A549 (cell line): Measurements from ENCODE around the gene AGRN. TPM values are rescaled to one million over a fixed set of nuclear protein-coding genes. Genes with fewer than 3 reads are reported as not detected.

Experiments
- ATAC-seq, 2 experiments: fragments of 200-7000 bp in 1 of 2; fragments of >200 bp in 1 of 2; cut with Nextera tagmentation in 1 of 2; cut with Tn5 transposase in 1 of 2; 3 replicates each; pipeline versions ENCODE4 v1.8.0 to v1.9.1; 2018 to 2020; ENCODE audit warnings: mild to moderate bottlenecking in 1 of 2, moderate library complexity in 1 of 2
- CTCF ChIA-PET: fragments of 300-600 bp; sonication (Branson Sonifier 250); formaldehyde crosslinking; extraction: SDS; loops from one replicate; lab custom pipeline; 2021; ENCODE audit warnings: antibody characterized with exemption, inconsistent platforms; lab: Yijun Ruan, JAX
- POLR2A ChIA-PET: fragments of 350-600 bp; formaldehyde crosslinking; extraction: SDS; loops from one replicate; lab custom pipeline; 2021; ENCODE audit warnings: antibody characterized with exemption, inconsistent platforms; lab: Yijun Ruan, JAX
- DNase-seq, 2 experiments: peaks; one replicate each; pipeline versions ENCODE4 v3.0.0 to v3.0.0-alpha.2; 2011 to 2016; ENCODE audit warnings: low read depth in 1 of 2, low spot score in 1 of 2
- FAIRE-seq: peaks from 2 replicates; lab custom pipeline; 2011; peaks lifted over from hg19 to GRCh38; lab: Jason Lieb, UNC
- H3K27ac ChIP-seq, 2 experiments: fragments of >200 bp; sonication (Bioruptor Twin); formaldehyde crosslinking; 3 replicates each; pipeline ENCODE4 v1.5.1; 2016 to 2017
- H3K4me1 ChIP-seq: fragments of >200 bp; sonication (Bioruptor Twin); formaldehyde crosslinking; 3 replicates; pipeline ENCODE4 v1.6.1; 2016
- H3K4me2 ChIP-seq: fragments of >200 bp; sonication (Bioruptor Twin); formaldehyde crosslinking; 3 replicates; pipeline ENCODE4 v1.6.1; 2016
- H3K4me3 ChIP-seq: fragments of >200 bp; sonication (Bioruptor Twin); formaldehyde crosslinking; 3 replicates; pipeline ENCODE4 v1.5.1; 2016
- H3K9me3 ChIP-seq: fragments of >200 bp; sonication (Bioruptor Twin); formaldehyde crosslinking; 3 replicates; pipeline ENCODE4 v1.6.1; 2016
- CBX8 ChIP-seq: fragments of 200-600 bp; sonication (generic); IDR thresholded peaks from 2 replicates; pipeline ENCODE4 v1.6.1; 2016
- CTCF ChIP-seq: fragments of >200 bp; sonication (Bioruptor Twin); formaldehyde crosslinking; IDR thresholded peaks from 3 replicates; pipeline ENCODE4 v1.5.1; 2016
- E2F6 ChIP-seq: IDR thresholded peaks from 2 replicates; pipeline ENCODE4 v1.6.1; 2012; ENCODE audit warnings: low read depth, borderline replicate concordance
- EP300 ChIP-seq, 2 experiments: fragments of >200 bp; sonication (Bioruptor Twin); formaldehyde crosslinking; IDR thresholded peaks; 2 replicates in 1 of 2; 3 replicates in 1 of 2; pipeline ENCODE4 v1.6.1; 2016 to 2017
- FOSL2 ChIP-seq, 2 experiments: fragments of 450-650 bp in 1 of 2; fragments of >200 bp in 1 of 2; sonication (Bioruptor Twin) in 1 of 2; formaldehyde crosslinking; IDR thresholded peaks; 2 replicates each; pipeline versions ENCODE4 v1.5.0 to v1.6.1; 2016 to 2020; ENCODE audit warnings: mild to moderate bottlenecking in 1 of 2, moderate library complexity in 1 of 2
- GATA3 ChIP-seq: IDR thresholded peaks from 2 replicates; pipeline ENCODE4 v1.6.1; 2012; ENCODE audit warnings: borderline replicate concordance
- HEYL ChIP-seq: fragments of 250-450 bp; sonication (Bioruptor Pico); IDR thresholded peaks from 2 replicates; pipeline ENCODE4 v1.8.0; 2021; ENCODE audit warnings: mild to moderate bottlenecking, moderate library complexity
- HOXB13 ChIP-seq: fragments of 250-450 bp; sonication (Bioruptor Pico); IDR thresholded peaks from 2 replicates; pipeline ENCODE4 v1.5.0; 2020; ENCODE audit warnings: low read depth, mild to moderate bottlenecking, moderate library complexity
- HOXB5 ChIP-seq: fragments of 250-450 bp; sonication (Bioruptor Pico); IDR thresholded peaks from 2 replicates; pipeline ENCODE4 v1.5.0; 2020; ENCODE audit warnings: mild to moderate bottlenecking, moderate library complexity
- JUNB ChIP-seq: fragments of >200 bp; sonication (Bioruptor Twin); formaldehyde crosslinking; IDR thresholded peaks from 2 replicates; pipeline ENCODE4 v1.6.1; 2016
- KDM1A ChIP-seq: fragments of 200-600 bp; sonication (generic); IDR thresholded peaks from 2 replicates; pipeline ENCODE4 v1.6.1; 2016; ENCODE audit warnings: low read depth, mild to moderate bottlenecking
- MAFK ChIP-seq: fragments of 450-650 bp; IDR thresholded peaks from 2 replicates; pipeline ENCODE4 v1.6.1; 2014; ENCODE audit not compliant: partially characterized antibody
- MAZ ChIP-seq: fragments of 150-350 bp; IDR thresholded peaks from 2 replicates; pipeline ENCODE4 v1.6.1; 2014; ENCODE audit warnings: antibody characterized with exemption, low read depth, low read length, borderline replicate concordance
- PHF8 ChIP-seq: fragments of 200-600 bp; sonication (generic); IDR thresholded peaks from 2 replicates; pipeline ENCODE4 v1.6.1; 2016; ENCODE audit warnings: low read depth, mild to moderate bottlenecking, antibody characterized with exemption, moderate library complexity, borderline replicate concordance
- POLR2A ChIP-seq: IDR thresholded peaks from 2 replicates; pipeline ENCODE4 v1.6.1; 2012; ENCODE audit warnings: mild to moderate bottlenecking, low read length
- POLR2AphosphoS2 ChIP-seq: conservative IDR thresholded peaks from 2 replicates; pipeline ENCODE4 v1.6.1; 2012; ENCODE audit warnings: low read length, improper control_type of control experiment, inconsistent platforms
- RAD21 ChIP-seq, 2 experiments: fragments of >200 bp in 1 of 2; sonication (Bioruptor Twin) in 1 of 2; formaldehyde crosslinking in 1 of 2; IDR thresholded peaks in 1 of 2; conservative IDR thresholded peaks in 1 of 2; 2 replicates in 1 of 2; 3 replicates in 1 of 2; pipeline ENCODE4 v1.6.1; 2012 to 2018; ENCODE audit warnings: inconsistent platforms in 1 of 2
- REST ChIP-seq: fragments of 200-600 bp; sonication (generic); IDR thresholded peaks from 2 replicates; pipeline ENCODE4 v1.6.1; 2016; ENCODE audit warnings: antibody characterized with exemption, mild to moderate bottlenecking, moderate library complexity
- SMC3 ChIP-seq: fragments of >200 bp; sonication (Bioruptor Twin); formaldehyde crosslinking; IDR thresholded peaks from 3 replicates; pipeline ENCODE4 v1.6.1; 2018; ENCODE audit warnings: inconsistent platforms
- ZSCAN20 ChIP-seq: fragments of 250-450 bp; sonication (Bioruptor Pico); IDR thresholded peaks from 2 replicates; pipeline ENCODE4 v1.8.0; 2022; ENCODE audit warnings: mild to moderate bottlenecking, moderate library complexity
- WGBS: methylation state at CpG from one replicate; pipeline ENCODE4 v1.1.6; 2017; ENCODE audit errors: missing lambda C conversion rate; 5-methylcytosine and 5-hydroxymethylcytosine counted together
- polyA plus RNA-seq, 4 experiments: library from polyadenylated mRNA; depleted of rRNA in 3 of 4; stranded (reverse); fragments of >200 nt; fragmentation: RNase III in 1 of 4; extraction: RNeasy Plus Mini Kit Qiagen cat#74134 plus additional on column Dnase treatment in 1 of 4; gene quantifications; 2 replicates in 3 of 4; 3 replicates in 1 of 4; pipeline ENCODE4 v1.2.3, GENCODE V29; 2011 to 2017
- TF ChIP-seq, protein P1 (sequence below): IDR thresholded peaks from 2 replicates; pipeline ENCODE4 v1.6.1; 2012
- TF ChIP-seq, protein P2 (sequence below): fragments of 150-350 bp; IDR thresholded peaks from 2 replicates; pipeline ENCODE4 v1.6.1; 2014; ENCODE audit warnings: low read depth, mild to moderate bottlenecking, low read length

Gene AGRN
- polyA plus RNA-seq, 2 of the 4 experiments (the other 2 are of a cell fraction): 23.9 to 90.9 TPM

DNA sequence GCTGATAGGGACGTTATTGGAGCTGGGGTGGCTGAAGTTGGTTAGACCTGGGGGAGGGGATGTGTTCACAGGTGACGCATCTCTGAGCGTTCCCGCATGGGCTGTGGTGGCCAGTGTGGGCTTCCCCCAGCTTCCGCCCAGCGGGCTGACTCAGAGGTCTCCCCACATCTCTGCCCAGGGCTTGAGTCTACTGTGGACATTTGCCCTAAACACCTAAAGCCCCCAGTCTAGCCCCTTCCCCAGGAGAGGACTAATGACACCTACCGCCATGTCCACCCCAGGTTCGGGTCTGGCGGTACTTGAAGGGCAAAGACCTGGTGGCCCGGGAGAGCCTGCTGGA is 2.0 kb downstream of the AGRN start:
- peak in 1 of 2 experiments; percentile 5; a peak in 2 of 6 replicates for ATAC-seq
- CTCF ChIA-PET: interaction anchor here (0.9 to 10.5 kb wide), 5 partner anchors 20 to 230 kb away, joined by 3 to 92 read pairs (median 5); no protein-coding TSS in a partner anchor
- no peak for DNase-seq
- FAIRE-seq: no peak
- H3K27ac ChIP-seq: peak overlapping the region; percentile 98
- TF ChIP-seq FOSL2 (IDR thresholded peaks at IDR 0.05) (no peak), FOSL2 (CRISPR knock-in tag; IDR thresholded peaks at IDR 0.05) (peak; percentile 21; the same call in 1 of the 2 replicates), E2F6 (no peak), SMC3 (no peak)
- TF ChIP-seq, all 56 proteins: peak for 1
- Histone ChIP-seq H3K4me2 (peak overlapping the region; percentile 98), H3K4me3 (peak overlapping the region; percentile 86), H3K9me3 (no peaks in the 10 kb centered on the region), H3K4me1 (peaks cover 53% of the 10 kb centered on the region)
- POLR2A ChIA-PET: no interaction called here
- 45% methylated on average over 6 of the region's 10 CpGs for WGBS

DNA sequence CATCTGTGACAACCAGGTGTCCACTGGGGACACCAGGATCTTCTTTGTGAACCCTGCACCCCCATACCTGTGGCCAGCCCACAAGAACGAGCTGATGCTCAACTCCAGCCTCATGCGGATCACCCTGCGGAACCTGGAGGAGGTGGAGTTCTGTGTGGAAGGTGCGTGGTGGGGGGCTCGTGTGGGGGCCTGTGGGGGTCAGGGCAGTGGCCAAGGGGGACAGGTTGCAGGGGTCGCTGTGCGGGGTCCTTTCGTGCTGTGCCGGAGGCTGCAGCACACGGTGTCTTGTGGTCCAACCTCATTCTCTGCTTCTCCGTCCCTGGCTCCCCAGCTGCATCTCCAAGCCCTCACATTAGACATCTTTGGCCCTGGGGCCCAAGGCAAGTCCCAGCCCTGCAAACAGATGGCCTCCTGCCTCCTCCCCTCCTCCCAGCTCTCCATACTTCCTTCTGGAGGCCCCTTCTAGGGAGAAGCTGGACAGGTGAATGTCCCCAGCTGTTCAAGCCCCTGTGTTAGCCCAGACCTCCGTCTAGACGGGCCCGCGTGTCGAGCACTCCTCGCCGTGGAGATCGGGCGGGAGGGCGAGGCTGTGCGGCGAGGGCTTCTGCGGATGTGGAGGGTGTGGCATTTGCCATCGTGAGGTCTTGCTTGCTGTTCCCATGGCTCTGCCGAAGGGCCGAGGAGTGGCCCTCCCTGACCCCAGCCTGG is 2.5 kb downstream of the AGRN start:
- FAIRE-seq (no peak), DNase-seq (no peak)
- POLR2A ChIA-PET: no interaction called here

GRCh38 chr1:1023700-1024099 is 3.8 kb downstream of the AGRN start:
- WGBS: no CpG with 5 or more reads among the region's 13 CpGs
- TF ChIP-seq, protein P1, sequence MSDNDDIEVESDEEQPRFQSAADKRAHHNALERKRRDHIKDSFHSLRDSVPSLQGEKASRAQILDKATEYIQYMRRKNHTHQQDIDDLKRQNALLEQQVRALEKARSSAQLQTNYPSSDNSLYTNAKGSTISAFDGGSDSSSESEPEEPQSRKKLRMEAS: no peak
- TF ChIP-seq MAZ (no peak), HOXB13 (CRISPR knock-in tag) (no peak), POLR2A (no peak), PHF8 (no peak), SMC3 (no peak), HEYL (CRISPR knock-in tag) (no peak), GATA3 (no peak), HOXB5 (no peak), ZSCAN20 (CRISPR knock-in tag) (no peak), POLR2AphosphoS2 (no peak), RAD21 (conservative IDR thresholded peaks at IDR 0.05 in 1 of 2, IDR thresholded peaks at IDR 0.05 in 1 of 2) (no peak), EP300 (IDR thresholded peaks at IDR 0.05) (no peak), REST (no peak), MAFK (no peak), CBX8 (no peak), JUNB (no peak), CTCF (no peak), KDM1A (no peak)
- H3K27ac ChIP-seq: peak overlapping the region; percentile 86 to 98
- peaks cover 53% of the 10 kb centered on the region for H3K4me1 ChIP-seq
- POLR2A ChIA-PET: no interaction called here
- H3K9me3 ChIP-seq: no peaks in the 10 kb centered on the region
- H3K4me3 ChIP-seq: no peak overlapping the region; the same call in 2 of the 3 replicates
- DNase-seq: no peak
- FAIRE-seq: no peak
- CTCF ChIA-PET: interaction anchor here (1.0 to 3.9 kb wide), 6 partner anchors 8 to 40 kb away, joined by 3 to 22 read pairs (median 6); partner anchors contain the start of gene ISG15
- no peak for ATAC-seq
- H3K4me2 ChIP-seq: peak overlapping the region; percentile 98

More for the DNA sequence above, 2.5 kb downstream of the AGRN start:
- H3K4me2 ChIP-seq: peak overlapping the region; percentile 98
- CTCF ChIA-PET: interaction anchor here (0.9 to 10.5 kb wide), 5 partner anchors 10 to 230 kb away, joined by 3 to 92 read pairs (median 5); no protein-coding TSS in a partner anchor
- H3K9me3 ChIP-seq: no peaks in the 10 kb centered on the region
- WGBS: 77% methylated on average over 3 of the region's 27 CpGs
- ATAC-seq: no peak
- H3K27ac ChIP-seq: peak overlapping the region; percentile 98; a peak in 4 of 6 replicates
- H3K4me1 ChIP-seq: peaks cover 53% of the 10 kb centered on the region
- no peak overlapping the region; the same call in 2 of the 3 replicates for H3K4me3 ChIP-seq
- TF ChIP-seq, protein P1: 0 out of 2 replicates have a peak, but pooled peaks have one; percentile 3
- TF ChIP-seq, protein P2, sequence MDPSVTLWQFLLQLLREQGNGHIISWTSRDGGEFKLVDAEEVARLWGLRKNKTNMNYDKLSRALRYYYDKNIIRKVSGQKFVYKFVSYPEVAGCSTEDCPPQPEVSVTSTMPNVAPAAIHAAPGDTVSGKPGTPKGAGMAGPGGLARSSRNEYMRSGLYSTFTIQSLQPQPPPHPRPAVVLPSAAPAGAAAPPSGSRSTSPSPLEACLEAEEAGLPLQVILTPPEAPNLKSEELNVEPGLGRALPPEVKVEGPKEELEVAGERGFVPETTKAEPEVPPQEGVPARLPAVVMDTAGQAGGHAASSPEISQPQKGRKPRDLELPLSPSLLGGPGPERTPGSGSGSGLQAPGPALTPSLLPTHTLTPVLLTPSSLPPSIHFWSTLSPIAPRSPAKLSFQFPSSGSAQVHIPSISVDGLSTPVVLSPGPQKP: no peak
